ENCODE data around the gene NDUFB8.

The NDUFB8 gene

DNA sequence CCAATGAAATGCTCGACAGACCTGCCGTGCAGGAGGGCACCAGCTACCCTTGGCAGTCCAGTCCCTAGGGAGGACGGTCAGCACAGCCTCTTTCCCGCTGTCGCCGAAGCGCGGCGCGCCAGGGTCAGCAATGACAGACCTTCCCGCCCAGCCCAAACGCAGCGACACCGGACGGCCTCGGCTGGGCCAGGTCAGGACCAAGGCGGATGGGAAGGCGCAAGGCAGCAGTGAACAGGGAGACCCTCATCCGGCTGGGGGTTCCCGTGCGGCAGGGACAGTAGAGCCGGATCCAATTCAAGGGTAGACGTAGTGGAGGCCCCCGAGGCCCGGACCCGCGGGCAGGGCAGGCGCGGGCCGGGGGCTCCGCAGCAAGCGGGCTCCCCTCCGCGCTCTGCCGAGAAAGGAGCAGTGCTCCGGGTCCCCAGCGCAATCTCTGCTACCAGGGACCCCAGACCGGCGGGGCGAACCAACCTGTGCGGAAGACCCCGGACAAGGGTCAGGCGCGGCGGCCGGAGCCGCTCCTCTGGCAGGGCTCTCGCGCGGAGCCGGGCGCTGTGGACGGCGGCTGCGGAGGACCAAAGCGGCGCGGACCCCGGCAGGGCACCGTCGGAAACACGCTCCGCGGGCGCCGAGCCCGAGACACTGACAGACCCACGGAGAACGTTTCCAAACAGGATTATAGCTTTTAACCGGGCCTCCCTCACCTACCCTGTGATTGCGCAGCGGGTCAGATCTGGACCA lies 10.2 kb downstream of the NDUFB8 start, which contains the start of gene SEC31B:
Gene SEC31B, minus strand, starts transcription at position 551 of the 741 bp plus-strand sequence. CDS start 2,909 bp downstream, outside the sequence.
- H3K9me3 ChIP-seq (ENCODE audit: low read depth, low read length): no peaks in the 10 kb centered on the region
- no peak within 1 kb of the TSS for H3K4me3 ChIP-seq
- no peak within 1 kb of the TSS for H3K27ac ChIP-seq
- H3K9ac ChIP-seq (ENCODE audit: insufficient read length): no peak within 1 kb of the TSS
- no peak for DNase-seq (ENCODE audit: low read depth, low spot score)
- no peaks in the 10 kb centered on the region; the same call in 1 of the 2 replicates for H3K36me3 ChIP-seq (ENCODE audit: insufficient read depth, low read length)
- TF ChIP-seq FOXP2 (optimal IDR thresholded peaks at IDR 0.05; ENCODE audit: control extremely low read depth, extremely low read length, insufficient read depth) (no peak), EZH2 (IDR thresholded peaks at IDR 0.05) (no peak), POLR2AphosphoS5 (IDR thresholded peaks at IDR 0.05; ENCODE audit: borderline replicate concordance, low read depth, low read length) (no peak)

DNA sequence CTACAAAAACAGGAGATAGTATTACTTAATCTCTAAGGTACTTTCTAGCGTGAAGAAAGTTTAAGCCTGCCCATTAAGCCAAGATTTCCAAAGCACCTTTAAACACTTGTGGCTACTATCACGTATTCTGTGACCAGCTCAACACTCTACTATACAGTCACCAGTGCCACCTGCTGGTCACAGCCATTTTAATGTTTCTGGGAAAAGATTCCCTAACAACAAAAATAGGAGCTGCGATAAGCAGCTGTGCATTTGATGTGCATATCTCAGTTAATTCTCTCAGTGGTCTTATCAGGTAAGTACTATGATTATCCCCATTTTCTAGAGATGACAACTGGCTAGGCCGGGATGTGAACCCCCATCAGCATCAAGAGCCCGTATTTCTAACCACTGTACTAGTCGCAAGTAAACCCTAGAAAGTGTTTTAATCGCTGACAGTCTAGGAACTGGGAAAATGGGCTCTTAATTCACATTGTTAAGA lies 10.9 kb downstream of the NDUFB8 start:
- no peak for DNase-seq (ENCODE audit: low read depth, low spot score)
- no peaks in the 10 kb centered on the region for H3K36me3 ChIP-seq (ENCODE audit: insufficient read depth, low read length)
- H3K9ac ChIP-seq (ENCODE audit: insufficient read length): no peak overlapping the region
- no peak overlapping the region for H3K4me3 ChIP-seq
- no peak for TF ChIP-seq POLR2AphosphoS5 (IDR thresholded peaks at IDR 0.05; ENCODE audit: borderline replicate concordance, low read depth, low read length)
- TF ChIP-seq FOXP2 (optimal IDR thresholded peaks at IDR 0.05; ENCODE audit: control extremely low read depth, extremely low read length, insufficient read depth): no peak
- no peak for TF ChIP-seq EZH2 (IDR thresholded peaks at IDR 0.05)
- no peak overlapping the region for H3K27ac ChIP-seq
- no peaks in the 10 kb centered on the region for H3K9me3 ChIP-seq (ENCODE audit: low read depth, low read length)

DNA sequence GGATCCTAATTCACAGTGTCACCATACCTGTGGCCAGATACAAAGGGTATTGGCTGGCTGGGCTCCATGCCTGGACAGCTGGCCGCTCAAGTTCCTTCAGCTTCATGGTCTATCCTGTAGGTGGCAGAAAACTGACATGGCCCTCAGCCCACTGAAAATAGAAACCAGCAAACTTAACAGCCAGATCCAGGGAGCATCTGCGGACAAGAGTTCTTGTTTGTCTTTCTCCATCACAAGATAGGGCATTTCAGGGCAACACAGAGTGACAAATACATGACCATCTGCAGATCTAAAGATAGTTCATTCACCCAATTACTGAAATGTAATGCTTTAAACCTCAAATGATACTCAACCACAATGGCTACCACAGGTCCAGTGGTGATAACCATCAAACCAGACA lies 12.8 kb downstream of the NDUFB8 start:
- no peak overlapping the region for H3K27ac ChIP-seq
- no peak overlapping the region for H3K4me3 ChIP-seq
- no peaks in the 10 kb centered on the region for H3K9me3 ChIP-seq (ENCODE audit: low read depth, low read length)
- DNase-seq (ENCODE audit: low read depth, low spot score): no peak
- H3K9ac ChIP-seq (ENCODE audit: insufficient read length): no peak overlapping the region
- no peak for TF ChIP-seq POLR2AphosphoS5 (IDR thresholded peaks at IDR 0.05; ENCODE audit: borderline replicate concordance, low read depth, low read length)
- TF ChIP-seq EZH2 (IDR thresholded peaks at IDR 0.05): no peak
- no peak for TF ChIP-seq FOXP2 (optimal IDR thresholded peaks at IDR 0.05; ENCODE audit: control extremely low read depth, extremely low read length, insufficient read depth)
- H3K36me3 ChIP-seq (ENCODE audit: insufficient read depth, low read length): no peaks in the 10 kb centered on the region

DNA sequence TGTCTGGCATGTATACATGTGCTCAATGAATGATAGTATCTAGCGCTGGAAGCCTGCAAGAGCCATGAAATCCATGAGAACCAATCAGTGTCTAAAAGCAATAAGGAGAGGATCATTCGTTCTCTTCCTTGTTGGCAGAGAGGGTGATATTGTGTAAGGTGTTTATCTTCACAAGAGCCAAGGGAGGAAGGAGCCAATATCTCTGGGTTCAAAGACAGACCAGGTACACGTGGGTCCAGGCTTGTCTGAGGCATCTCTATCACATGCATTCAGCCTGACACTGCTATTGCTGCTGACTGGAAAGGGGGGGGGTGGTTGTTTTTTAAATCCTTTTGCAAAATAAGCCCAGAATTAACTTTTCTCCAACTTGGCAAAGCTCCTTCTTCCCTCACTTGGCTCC lies 14.1 kb downstream of the NDUFB8 start:
- DNase-seq (ENCODE audit: low read depth, low spot score): no peak
- H3K36me3 ChIP-seq (ENCODE audit: insufficient read depth, low read length): no peaks in the 10 kb centered on the region
- H3K4me3 ChIP-seq: no peak overlapping the region
- H3K9ac ChIP-seq (ENCODE audit: insufficient read length): no peak overlapping the region
- H3K27ac ChIP-seq: no peak overlapping the region
- TF ChIP-seq FOXP2 (optimal IDR thresholded peaks at IDR 0.05; ENCODE audit: control extremely low read depth, extremely low read length, insufficient read depth) (no peak), POLR2AphosphoS5 (IDR thresholded peaks at IDR 0.05; ENCODE audit: borderline replicate concordance, low read depth, low read length) (no peak), EZH2 (IDR thresholded peaks at IDR 0.05) (no peak)
- H3K9me3 ChIP-seq (ENCODE audit: low read depth, low read length): no peaks in the 10 kb centered on the region

DNA sequence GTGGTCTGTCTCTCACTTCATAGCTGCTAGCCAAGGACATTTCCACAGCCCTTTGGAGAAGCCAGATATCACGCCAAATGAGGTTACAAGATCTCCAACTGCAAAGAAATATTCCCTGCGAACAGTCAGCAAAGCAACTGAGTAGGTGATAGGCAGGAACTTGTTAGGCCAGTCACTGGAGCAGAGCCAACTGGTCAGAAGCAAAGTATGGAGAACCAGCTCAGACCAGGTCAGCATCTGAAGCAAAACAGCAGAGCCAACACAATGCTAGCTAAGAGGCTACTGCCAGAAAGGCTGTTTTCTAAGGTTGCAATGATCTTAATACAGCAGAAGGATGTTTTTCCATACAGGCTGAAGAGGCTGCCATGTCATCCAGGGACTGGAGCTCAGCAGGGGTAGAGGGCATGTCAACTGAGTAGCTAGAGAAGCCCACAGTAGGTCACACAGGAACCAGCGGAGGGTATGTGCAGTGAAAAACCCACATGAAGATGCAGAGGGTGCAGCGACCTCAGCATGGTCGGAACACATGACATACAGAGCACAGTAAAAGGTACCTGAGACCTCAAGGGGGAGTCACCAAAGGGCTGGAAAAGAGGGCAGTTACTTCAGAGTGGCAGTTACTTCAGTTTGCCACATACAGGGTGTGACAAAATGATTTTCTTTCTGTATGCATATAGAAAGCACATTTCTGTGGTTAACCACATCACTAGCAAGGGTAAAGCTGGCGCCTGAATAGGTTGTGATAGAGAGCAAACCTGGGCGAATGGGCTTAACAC lies 18.9 kb downstream of the NDUFB8 start:
- Histone ChIP-seq H3K9ac (ENCODE audit: insufficient read length) (no peak overlapping the region), H3K27ac (no peak overlapping the region), H3K9me3 (ENCODE audit: low read depth, low read length) (no peaks in the 10 kb centered on the region), H3K36me3 (ENCODE audit: insufficient read depth, low read length) (no peaks in the 10 kb centered on the region), H3K4me3 (no peak overlapping the region)
- TF ChIP-seq POLR2AphosphoS5 (IDR thresholded peaks at IDR 0.05; ENCODE audit: borderline replicate concordance, low read depth, low read length): no peak
- TF ChIP-seq FOXP2 (optimal IDR thresholded peaks at IDR 0.05; ENCODE audit: control extremely low read depth, extremely low read length, insufficient read depth): no peak
- no peak for TF ChIP-seq EZH2 (IDR thresholded peaks at IDR 0.05)
- no peak for DNase-seq (ENCODE audit: low read depth, low spot score)

DNA sequence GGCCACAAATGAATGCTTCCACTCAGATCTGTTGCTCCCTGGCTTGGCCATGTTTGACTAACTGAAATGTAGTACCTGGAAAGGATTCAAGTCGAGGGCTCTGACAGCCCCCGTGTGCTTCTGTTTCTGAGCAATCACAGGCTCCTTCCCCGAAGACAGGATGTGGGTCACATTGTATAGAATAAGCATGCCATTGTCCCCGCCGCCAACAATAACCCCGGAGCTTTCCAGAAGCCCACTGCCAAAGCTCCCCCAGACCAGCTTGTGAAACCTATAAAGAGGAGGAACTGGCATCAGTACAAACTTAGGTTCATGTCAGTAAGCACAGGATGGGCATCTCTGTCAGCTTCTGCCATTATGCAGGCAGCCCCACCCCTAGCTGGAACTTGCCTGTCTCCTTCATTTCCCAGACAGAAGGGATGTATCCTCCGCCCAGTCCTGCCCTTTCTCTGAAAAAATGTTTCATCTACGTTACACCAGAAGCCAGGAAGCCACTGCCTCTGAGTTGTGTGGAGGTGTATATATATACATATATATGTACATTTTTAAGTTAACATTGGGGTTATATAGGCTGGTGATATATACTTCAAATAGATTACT lies 20.3 kb downstream of the NDUFB8 start:
- Histone ChIP-seq H3K9me3 (ENCODE audit: low read depth, low read length) (no peaks in the 10 kb centered on the region), H3K4me3 (no peak overlapping the region), H3K9ac (ENCODE audit: insufficient read length) (no peak overlapping the region), H3K27ac (no peak overlapping the region), H3K36me3 (ENCODE audit: insufficient read depth, low read length) (no peaks in the 10 kb centered on the region)
- no peak for DNase-seq (ENCODE audit: low read depth, low spot score)
- TF ChIP-seq FOXP2 (optimal IDR thresholded peaks at IDR 0.05; ENCODE audit: control extremely low read depth, extremely low read length, insufficient read depth): no peak
- TF ChIP-seq EZH2 (IDR thresholded peaks at IDR 0.05): no peak
- no peak for TF ChIP-seq POLR2AphosphoS5 (IDR thresholded peaks at IDR 0.05; ENCODE audit: borderline replicate concordance, low read depth, low read length)

DNA sequence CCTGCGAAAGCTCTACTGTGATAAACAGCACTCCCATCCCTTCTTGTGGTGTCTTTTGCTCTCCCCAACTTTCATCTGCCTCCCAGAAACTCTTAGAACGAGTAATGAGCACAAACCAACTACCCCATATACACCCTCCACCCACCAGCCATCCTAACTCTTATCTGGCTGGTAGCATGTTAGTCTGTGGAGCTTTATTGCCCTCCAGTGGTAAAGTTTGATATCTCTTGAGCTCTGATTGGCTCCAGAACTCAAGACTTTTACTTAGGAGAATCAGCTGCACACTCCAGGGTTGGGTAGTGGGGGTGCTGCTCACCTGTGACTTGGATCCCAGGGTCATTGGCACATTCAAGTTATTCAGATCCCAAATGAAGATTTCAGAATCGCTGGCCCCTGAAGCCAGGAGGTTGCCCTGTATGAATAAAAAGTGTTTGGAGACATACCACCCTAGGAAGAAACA lies 20.9 kb downstream of the NDUFB8 start:
- Histone ChIP-seq H3K4me3 (no peak overlapping the region), H3K9me3 (ENCODE audit: low read depth, low read length) (no peaks in the 10 kb centered on the region), H3K36me3 (ENCODE audit: insufficient read depth, low read length) (no peaks in the 10 kb centered on the region), H3K27ac (no peak overlapping the region), H3K9ac (ENCODE audit: insufficient read length) (no peak overlapping the region)
- no peak for TF ChIP-seq POLR2AphosphoS5 (IDR thresholded peaks at IDR 0.05; ENCODE audit: borderline replicate concordance, low read depth, low read length)
- TF ChIP-seq EZH2 (IDR thresholded peaks at IDR 0.05): no peak
- TF ChIP-seq FOXP2 (optimal IDR thresholded peaks at IDR 0.05; ENCODE audit: control extremely low read depth, extremely low read length, insufficient read depth): no peak
- no peak for DNase-seq (ENCODE audit: low read depth, low spot score)

DNA sequence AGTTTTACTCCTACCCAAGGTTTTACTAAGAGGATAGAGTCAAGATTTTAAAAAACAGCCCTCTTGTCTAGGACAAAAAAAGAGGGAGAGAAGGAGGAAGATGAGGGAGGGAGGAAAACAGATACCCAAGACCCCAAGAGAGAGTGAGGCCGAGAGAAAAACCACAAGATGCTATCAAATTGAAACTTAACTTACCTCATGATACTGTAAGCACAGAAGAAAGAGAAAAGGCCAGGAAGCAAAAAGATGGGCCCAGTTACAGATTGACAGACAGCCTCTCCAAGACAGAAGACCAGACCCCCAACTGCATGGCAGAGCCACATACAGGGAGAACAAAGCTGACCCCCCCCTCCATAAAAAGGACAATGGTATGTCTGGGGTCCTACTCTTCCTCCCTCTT lies 21.4 kb downstream of the NDUFB8 start:
- TF ChIP-seq FOXP2 (optimal IDR thresholded peaks at IDR 0.05; ENCODE audit: control extremely low read depth, extremely low read length, insufficient read depth) (no peak), POLR2AphosphoS5 (IDR thresholded peaks at IDR 0.05; ENCODE audit: borderline replicate concordance, low read depth, low read length) (no peak), EZH2 (IDR thresholded peaks at IDR 0.05) (no peak)
- H3K9ac ChIP-seq (ENCODE audit: insufficient read length): no peak overlapping the region
- no peak overlapping the region for H3K27ac ChIP-seq
- DNase-seq (ENCODE audit: low read depth, low spot score): no peak
- H3K36me3 ChIP-seq (ENCODE audit: insufficient read depth, low read length): no peaks in the 10 kb centered on the region
- no peak overlapping the region for H3K4me3 ChIP-seq
- no peaks in the 10 kb centered on the region for H3K9me3 ChIP-seq (ENCODE audit: low read depth, low read length)

Data from SK-N-MC (cell line).